Stimulated activated naive CD4-positive, alpha-beta T cell treated with Interleukin-2 at 50 U/mL for 16 hours (primary cell): ENCODE data around the gene B3GAT3.
"Not testable (repeated sequence)": the region's sequence is repeated elsewhere in the genome, so short reads cannot be mapped to it uniquely, and the experiment has no call there.

Source experiments
- DNase-seq: peaks from one replicate; lab custom pipeline; 2025; lab: John Stamatoyannopoulos, UW

The B3GAT3 gene

GRCh38 chr11:62603776-62604299 is 17.9 kb downstream of the B3GAT3 start:
- DNase-seq, result no peak

- no peak for DNase-seq
These were observed 18.7 kb downstream of the B3GAT3 start for GRCh38 chr11:62603072-62603408.

- peak; percentile 44 for DNase-seq
These were observed 19.4 kb downstream of the B3GAT3 start for GRCh38 chr11:62602141-62603071.

GRCh38 chr11:62601372-62602140 is 20.2 kb downstream of the B3GAT3 start, which contains the start of gene MTA2:
Gene MTA2, minus strand, starts transcription at chr11:62601865. Its CDS starts 415 bp downstream, at chr11:62601450.
- DNase-seq, result peak; percentile 99

GRCh38 chr11:62601122-62601371 is 20.7 kb downstream of the B3GAT3 start:
- DNase-seq, result peak; percentile 49

- no peak for DNase-seq
These were observed 21.2 kb downstream of the B3GAT3 start for GRCh38 chr11:62600367-62601121.

DNA sequence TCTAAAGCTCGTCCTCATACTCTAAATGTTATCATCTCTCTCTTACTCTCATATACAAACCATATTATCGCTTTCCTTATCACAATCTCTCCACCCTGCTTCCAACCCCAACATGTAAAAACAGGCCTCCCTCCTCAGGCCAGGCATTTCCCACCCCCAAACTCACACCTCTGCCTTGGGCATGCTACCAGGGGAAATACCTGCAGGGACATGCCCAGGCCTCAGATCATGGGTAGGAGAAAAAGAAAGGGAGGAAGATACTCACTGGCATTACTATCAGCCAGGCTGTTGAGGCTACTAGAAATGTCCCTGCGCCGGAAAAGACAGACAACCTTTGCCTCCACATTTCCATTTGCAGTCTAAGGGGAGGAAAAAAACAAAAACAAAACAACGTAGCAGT is 21.9 kb downstream of the B3GAT3 start:
- DNase-seq, result peak; percentile 14

DNA sequence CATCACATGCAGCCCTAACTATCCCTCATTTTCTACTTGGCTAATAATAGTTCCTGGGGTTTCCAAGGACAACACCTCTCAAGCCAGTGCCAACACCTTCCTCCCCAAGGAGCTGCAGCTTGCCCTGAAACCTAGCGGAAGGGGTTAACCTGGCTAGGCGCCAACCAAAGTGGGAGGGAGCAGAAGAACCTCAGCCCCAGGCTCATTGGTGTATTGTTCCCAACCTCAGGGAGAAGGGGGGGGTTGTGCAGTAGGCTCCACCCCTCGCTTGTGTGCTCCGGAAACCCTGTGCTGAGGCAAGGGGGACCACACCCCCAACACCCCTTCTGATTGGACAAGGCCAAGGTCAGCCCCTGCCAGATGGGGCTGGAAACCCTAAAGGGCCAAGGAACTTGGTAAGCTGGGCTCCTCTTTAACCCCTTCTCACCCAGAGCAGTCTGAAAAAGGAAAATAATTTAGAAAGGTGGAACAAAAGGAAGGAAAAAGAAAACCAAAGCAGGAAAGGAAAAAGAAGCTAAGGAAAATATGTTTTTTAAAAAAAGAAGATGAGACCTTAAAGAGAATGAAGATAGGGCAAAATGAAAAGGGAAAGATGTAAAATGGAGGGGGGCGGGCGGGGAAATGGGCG is 22.6 kb downstream of the B3GAT3 start:
- peak; percentile 95 for DNase-seq

DNA sequence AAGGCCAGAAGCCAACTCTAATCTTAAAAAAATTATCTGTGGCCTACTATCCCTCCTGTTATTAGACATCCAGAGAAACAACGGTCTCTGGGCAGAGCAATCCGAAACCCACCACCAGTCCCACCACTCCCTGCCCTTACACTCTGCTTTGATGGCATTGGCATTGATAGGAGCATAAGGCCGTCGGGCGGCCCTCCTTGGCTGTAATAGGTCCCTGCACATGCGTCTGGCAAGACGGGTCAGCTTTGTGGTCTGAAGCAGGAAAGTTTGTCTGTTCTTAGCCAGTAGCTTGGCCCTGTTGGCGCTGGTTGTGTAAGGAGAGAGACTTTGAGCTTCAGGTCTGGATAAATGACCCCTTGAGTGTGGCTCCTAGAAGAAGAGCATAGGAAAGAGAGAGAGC is 26.7 kb downstream of the B3GAT3 start:
- DNase-seq, result no peak

DNA sequence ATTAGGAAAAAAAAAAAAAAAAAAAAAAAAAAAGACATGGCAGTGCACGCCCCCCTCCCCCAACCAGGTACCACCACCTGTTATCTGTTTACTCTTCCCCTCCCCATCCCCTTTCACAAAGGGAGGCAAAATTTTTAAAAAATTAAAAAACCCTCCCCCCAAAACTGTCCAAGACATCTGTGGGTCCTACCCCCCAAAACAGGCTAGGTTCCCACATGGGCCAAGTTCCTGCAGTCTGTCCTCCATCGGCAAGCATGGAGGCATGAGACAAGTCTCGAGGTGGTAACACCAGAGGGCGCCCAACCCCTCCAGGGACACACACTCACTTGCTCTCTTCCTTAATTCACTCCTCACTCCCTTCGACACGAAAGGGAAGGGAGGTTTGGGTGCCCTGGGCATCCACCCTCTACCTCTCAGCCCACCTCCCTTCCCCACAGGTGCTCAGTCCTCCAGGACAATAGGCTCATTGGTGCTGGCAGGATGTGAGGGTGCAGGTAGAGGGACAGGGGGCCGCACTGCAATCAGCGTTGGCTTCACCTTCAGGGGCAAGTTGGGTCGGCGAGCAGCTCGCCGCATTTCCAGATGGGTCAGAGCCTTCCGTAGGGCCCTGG is 28.2 kb downstream of the B3GAT3 start:
- DNase-seq, result peak; percentile 72

DNA sequence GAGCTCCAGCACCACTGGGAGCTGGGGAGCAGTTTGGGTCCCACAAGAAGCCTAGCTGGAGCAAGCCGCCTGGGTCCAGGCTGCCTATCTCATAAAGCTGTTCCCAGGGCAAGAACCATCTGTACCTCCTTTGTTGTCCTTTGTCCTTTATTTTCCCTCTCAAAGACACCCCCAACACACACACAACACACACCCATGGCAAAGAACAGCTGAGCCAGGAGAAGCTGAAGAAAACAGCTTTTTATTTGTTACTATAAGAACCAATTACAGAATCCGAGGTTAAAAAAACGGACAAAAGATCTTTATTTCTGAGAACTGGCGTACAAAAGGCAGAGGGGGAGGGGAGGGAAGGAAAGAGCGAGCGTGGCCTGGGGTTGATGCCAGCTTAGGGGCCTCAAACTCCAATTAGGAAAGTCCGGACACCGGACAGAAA is 28.8 kb downstream of the B3GAT3 start:
- DNase-seq, result no peak

- no peak for DNase-seq
These were observed 29.5 kb downstream of the B3GAT3 start for GRCh38 chr11:62592146-62592815.

GRCh38 chr11:62591448-62592145 is 30.2 kb downstream of the B3GAT3 start, which contains the start of gene TUT1:
Gene TUT1, minus strand, starts transcription at chr11:62591523. Its CDS starts 38 bp downstream, at chr11:62591485.
- peak; percentile 96 for DNase-seq

GRCh38 chr11:62588966-62589637 is 32.7 kb downstream of the B3GAT3 start:
- no peak for DNase-seq

DNA sequence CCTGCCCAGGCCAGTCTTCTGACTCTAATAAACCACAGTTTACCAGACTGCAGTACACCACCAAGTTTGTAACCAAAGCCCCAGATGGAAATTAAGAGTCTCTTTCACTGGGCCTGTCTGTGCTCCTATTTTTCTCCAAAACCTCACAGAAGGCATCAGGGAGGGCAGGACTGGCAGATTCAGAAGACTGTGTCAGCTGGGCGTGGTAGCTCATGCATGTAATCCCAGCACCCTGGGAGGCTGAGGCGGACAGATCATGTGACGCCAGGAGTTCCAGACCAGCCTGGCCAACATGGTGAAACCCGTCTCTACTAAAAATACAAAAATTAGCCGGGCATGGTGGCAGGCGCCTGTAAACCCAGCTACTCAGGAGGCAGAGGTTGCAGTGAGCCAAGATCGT is 36.4 kb downstream of the B3GAT3 start:
- not testable (repeated sequence) for DNase-seq

- DNase-seq, result not testable (repeated sequence)
These were observed 40.1 kb downstream of the B3GAT3 start for GRCh38 chr11:62581735-62582134.

DNA sequence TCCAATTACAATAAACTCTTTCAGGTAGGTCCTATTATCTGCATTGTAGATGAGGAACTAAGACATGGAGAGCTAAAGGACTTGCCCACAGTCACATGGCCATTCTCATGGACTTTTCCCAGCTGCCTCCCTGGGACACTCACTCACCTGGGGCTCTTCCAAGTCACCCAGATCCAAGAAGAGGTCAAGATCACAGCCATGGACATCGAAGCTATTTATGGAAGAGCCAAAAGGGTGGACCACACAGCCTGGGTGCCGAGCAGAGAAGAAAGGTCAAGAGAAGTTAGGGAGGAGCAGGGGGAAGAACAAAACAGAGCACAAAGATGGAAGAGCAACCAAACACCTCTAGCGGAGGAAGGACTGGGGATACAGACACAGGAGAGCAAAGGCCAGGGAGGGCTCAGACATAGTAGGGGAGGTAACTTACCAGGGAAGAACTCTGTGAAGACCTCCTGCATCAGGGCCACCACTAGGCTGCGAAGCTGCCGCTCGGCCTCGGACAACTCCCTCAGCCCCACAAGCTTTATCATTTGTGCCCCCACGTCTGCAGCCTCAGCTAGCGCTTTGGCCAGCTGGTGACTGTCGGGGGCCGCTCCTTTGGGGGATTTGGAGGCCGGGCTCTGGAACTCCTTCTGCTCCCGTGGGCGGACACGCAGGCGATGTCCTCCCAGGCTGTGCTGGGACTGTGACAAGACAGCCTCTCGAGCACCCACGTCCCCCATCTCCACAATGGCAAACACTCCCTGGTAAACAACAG is 40.6 kb downstream of the B3GAT3 start:
- DNase-seq, result no peak

DNA sequence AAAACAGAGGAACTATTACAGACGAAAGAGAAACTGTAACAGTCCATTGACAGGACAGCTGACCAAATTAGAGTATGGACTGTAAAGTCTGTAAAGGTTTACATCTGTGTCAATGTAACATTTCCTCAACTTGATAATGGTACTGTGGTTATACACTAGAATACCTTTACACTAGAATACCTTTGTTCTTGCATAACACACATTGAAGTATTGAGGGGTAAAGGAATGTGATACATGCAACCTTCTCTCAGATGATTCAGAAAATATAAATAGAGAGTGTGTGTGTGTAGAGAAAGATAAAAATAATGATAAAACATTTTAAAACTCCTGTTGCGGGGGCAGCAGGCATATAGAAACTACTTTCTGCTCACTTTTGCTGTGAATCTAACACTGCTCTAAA is 42.5 kb downstream of the B3GAT3 start:
- DNase-seq, result no peak

GRCh38 chr11:62578541-62578940 is 43.2 kb downstream of the B3GAT3 start:
- DNase-seq, result no peak
